H9 (cell line): ENCODE results near the gene ZNFX1. TPM values are rescaled to one million over a fixed set of nuclear protein-coding genes. Genes with fewer than 3 reads are reported as not detected.

Experiments used
- DNase-seq: peaks from one replicate; pipeline ENCODE4 v3.0.0-alpha.2; 2017
- H2AFZ ChIP-seq: one replicate; pipeline ENCODE4 v1.6.1; 2013; ENCODE audit warnings: mild to moderate bottlenecking, low read length, control low read depth, moderate library complexity
- H2AK5ac ChIP-seq: 2 replicates; pipeline ENCODE4 v1.6.1; 2013; ENCODE audit warnings: low read length, control low read depth, mixed read lengths; ENCODE audit not compliant: insufficient read length
- H2BK120ac ChIP-seq: one replicate; pipeline ENCODE4 v1.6.1; 2013; ENCODE audit warnings: low read depth, mild to moderate bottlenecking, low read length, control low read depth, inconsistent platforms; ENCODE audit not compliant: poor library complexity, severe bottlenecking
- H2BK12ac ChIP-seq: 2 replicates; pipeline ENCODE4 v1.6.1; 2013; ENCODE audit warnings: low read length, control low read depth, mixed read lengths, low read depth; ENCODE audit not compliant: insufficient read length
- H2BK15ac ChIP-seq: 2 replicates; pipeline ENCODE4 v1.6.1; 2013; ENCODE audit warnings: low read depth, low read length, control low read depth
- H2BK20ac ChIP-seq: one replicate; pipeline ENCODE4 v1.6.1; 2013; ENCODE audit warnings: low read depth, mild to moderate bottlenecking, low read length, control low read depth, inconsistent platforms; ENCODE audit not compliant: poor library complexity, severe bottlenecking
- H2BK5ac ChIP-seq: 2 replicates; pipeline ENCODE4 v1.6.1; 2013; ENCODE audit warnings: low read length, control low read depth, mixed read lengths; ENCODE audit not compliant: insufficient read length
- H3K14ac ChIP-seq: 2 replicates; pipeline ENCODE4 v1.6.1; 2013; ENCODE audit warnings: low read length, control low read depth; ENCODE audit not compliant: insufficient read depth
- H3K18ac ChIP-seq: 2 replicates; pipeline ENCODE4 v1.6.1; 2013; ENCODE audit warnings: low read depth, mild to moderate bottlenecking, mixed read lengths, low read length, control low read depth; ENCODE audit not compliant: insufficient read length
- H3K23ac ChIP-seq: 2 replicates; pipeline ENCODE4 v1.6.1; 2013; ENCODE audit warnings: low read length, control low read depth, mixed read lengths, low read depth; ENCODE audit not compliant: insufficient read length
- H3K23me2 ChIP-seq: 2 replicates; pipeline ENCODE4 v1.6.1; 2013; ENCODE audit warnings: low read depth, mild to moderate bottlenecking, mixed read lengths, low read length, control low read depth; ENCODE audit not compliant: insufficient read length, poor library complexity, severe bottlenecking
- H3K27ac ChIP-seq: 2 replicates; pipeline ENCODE4 v1.5.1; 2013; ENCODE audit warnings: low read length, control low read depth, mixed read lengths, low read depth; ENCODE audit not compliant: insufficient read length
- H3K27me3 ChIP-seq: 2 replicates; pipeline ENCODE4 v1.6.1; 2013; ENCODE audit warnings: low read length, control low read depth, inconsistent platforms; ENCODE audit not compliant: insufficient read depth
- H3K4ac ChIP-seq: 2 replicates; pipeline ENCODE4 v1.6.1; 2013; ENCODE audit warnings: low read depth, mild to moderate bottlenecking, control low read depth, inconsistent platforms, low read length, moderate library complexity
- H3K4me1 ChIP-seq: 2 replicates; pipeline ENCODE4 v1.6.1; 2013; ENCODE audit warnings: low read length, control low read depth, inconsistent platforms; ENCODE audit not compliant: insufficient read depth
- H3K4me2 ChIP-seq: 2 replicates; pipeline ENCODE4 v1.6.1; 2013; ENCODE audit warnings: low read length, control low read depth, mixed read lengths; ENCODE audit not compliant: insufficient read length, insufficient read depth
- H3K56ac ChIP-seq: 2 replicates; pipeline ENCODE4 v1.6.1; 2013; ENCODE audit warnings: low read depth, mild to moderate bottlenecking, mixed read lengths, low read length, control low read depth; ENCODE audit not compliant: insufficient read length
- H3K79me1 ChIP-seq: 2 replicates; pipeline ENCODE4 v1.6.1; 2013; ENCODE audit warnings: low read depth, mild to moderate bottlenecking, moderate library complexity, low read length, control low read depth, inconsistent platforms; ENCODE audit not compliant: insufficient read depth, poor library complexity, severe bottlenecking
- H3K79me2 ChIP-seq: 2 replicates; pipeline ENCODE4 v1.6.1; 2013; ENCODE audit warnings: low read length, control low read depth, inconsistent platforms; ENCODE audit not compliant: insufficient read depth
- H3K9ac ChIP-seq: 2 replicates; pipeline ENCODE4 v1.6.1; 2013; ENCODE audit warnings: low read length, control low read depth, mixed read lengths; ENCODE audit not compliant: insufficient read length; ENCODE audit errors: extremely low read depth
- H3K9me3 ChIP-seq: one replicate; pipeline ENCODE4 v1.6.1; 2013; ENCODE audit warnings: low read depth, low read length, inconsistent platforms; ENCODE audit not compliant: control insufficient read depth
- H3T11ph ChIP-seq: one replicate; pipeline ENCODE4 v1.6.1; 2013; ENCODE audit warnings: mild to moderate bottlenecking, low read length, control low read depth, inconsistent platforms
- H4K20me1 ChIP-seq: one replicate; pipeline ENCODE4 v1.6.1; 2013; ENCODE audit not compliant: control insufficient read depth, insufficient read length, insufficient read depth
- H4K5ac ChIP-seq: 2 replicates; pipeline ENCODE4 v1.6.1; 2013; ENCODE audit warnings: low read depth, mild to moderate bottlenecking, mixed read lengths, low read length, control low read depth; ENCODE audit not compliant: insufficient read length
- H4K8ac ChIP-seq: replicated peaks from 2 replicates; pipeline ENCODE4 v1.6.1; 2013; ENCODE audit warnings: low read length, control low read depth, mixed read lengths, low read depth; ENCODE audit not compliant: insufficient read length
- H4K91ac ChIP-seq: 2 replicates; pipeline ENCODE4 v1.6.1; 2013; ENCODE audit warnings: low read depth, mild to moderate bottlenecking, moderate library complexity, mixed read lengths, low read length, control low read depth; ENCODE audit not compliant: insufficient read length
- H3K27ac Mint-ChIP-seq, 3 experiments: 2 replicates in 2 of 3; 3 replicates in 1 of 3; pipeline ENCODE4 v1.8.0; 2020 to 2021; ENCODE audit warnings: mixed read lengths in 3 of 3, mild to moderate bottlenecking in 1 of 3, moderate library complexity in 1 of 3
- H3K27me3 Mint-ChIP-seq: 2 replicates; pipeline ENCODE4 v1.8.0; 2021; ENCODE audit warnings: low read depth, mild to moderate bottlenecking, moderate library complexity, mixed read lengths
- H3K36me3 Mint-ChIP-seq, 3 experiments: 2 replicates in 2 of 3; 3 replicates in 1 of 3; pipeline ENCODE4 v1.8.0; 2020 to 2021; ENCODE audit warnings: low read depth in 3 of 3, mixed read lengths in 3 of 3; ENCODE audit not compliant: insufficient read depth in 1 of 3
- H3K4me1 Mint-ChIP-seq, 2 experiments: 2 replicates each; pipeline ENCODE4 v1.8.0; 2020; ENCODE audit warnings: mixed read lengths in 2 of 2
- H3K4me3 Mint-ChIP-seq, 2 experiments: 2 replicates in 1 of 2; 3 replicates in 1 of 2; pipeline ENCODE4 v1.8.0; 2020 to 2021; ENCODE audit warnings: mild to moderate bottlenecking in 2 of 2, mixed read lengths in 2 of 2, moderate library complexity in 1 of 2
- H3K9me3 Mint-ChIP-seq, 2 experiments: 2 replicates in 1 of 2; 3 replicates in 1 of 2; pipeline ENCODE4 v1.8.0; 2020; ENCODE audit warnings: mild to moderate bottlenecking in 2 of 2, mixed read lengths in 2 of 2, moderate library complexity in 1 of 2
- total RNA-seq: library from RNA; stranded (reverse); gene quantifications from 2 replicates; pipeline ENCODE4 v1.2.1, GENCODE V29; 2021
- TF ChIP-seq, protein P1 (sequence below): fragments of 200-600 bp; sonication (generic); conservative IDR thresholded peaks from 3 replicates; pipeline ENCODE4 v1.8.0; 2021; ENCODE audit warnings: antibody characterized with exemption, mild to moderate bottlenecking

The ZNFX1 gene
- total RNA-seq, 1 experiment from 2014 or later = 13.3 TPM

DNA sequence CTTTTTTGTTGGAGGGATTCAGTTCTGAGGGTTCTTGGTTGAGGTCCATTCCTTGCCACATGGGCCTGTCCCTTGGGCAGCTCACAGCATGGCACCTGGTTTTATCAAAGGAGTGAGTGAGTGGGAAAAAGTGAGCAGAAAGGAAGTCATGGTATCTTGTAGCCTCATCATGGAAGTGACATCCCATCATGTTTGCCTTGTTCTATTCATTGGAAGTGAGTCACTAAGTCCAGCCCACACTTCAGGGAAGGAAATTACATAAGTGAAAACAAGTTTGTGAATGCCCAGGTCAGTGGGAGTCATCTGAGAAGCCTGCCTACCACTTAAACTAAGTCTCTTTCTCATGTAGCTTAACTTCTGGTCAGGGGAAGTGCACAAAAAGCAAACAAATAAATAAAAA lies 32.8 kb upstream of the ZNFX1 start:
- H2BK120ac ChIP-seq = no peak overlapping the region
- H2AFZ ChIP-seq = no peak overlapping the region
- no peak overlapping the region for H3K4me3 Mint-ChIP-seq
- H4K8ac ChIP-seq = no peak overlapping the region
- no peak overlapping the region for H3K18ac ChIP-seq
- no peak overlapping the region for H3K4me2 ChIP-seq
- peaks cover 0 to 2% (median 0%) of the 10 kb centered on the region in 3 experiments; a peak in 1 of 7 replicates for H3K36me3 Mint-ChIP-seq
- H3K27me3 Mint-ChIP-seq = peaks cover 43% of the 10 kb centered on the region
- H3K79me2 ChIP-seq = no peaks in the 10 kb centered on the region
- H2BK20ac ChIP-seq = no peak overlapping the region
- no peak overlapping the region for H3K27ac Mint-ChIP-seq
- no peak overlapping the region for H2BK5ac ChIP-seq
- H4K20me1 ChIP-seq = no peaks in the 10 kb centered on the region
- H2BK12ac ChIP-seq = no peak overlapping the region
- no peak overlapping the region for H3K27ac ChIP-seq
- H3K9me3 ChIP-seq = peaks cover 9% of the 10 kb centered on the region
- H3K27me3 ChIP-seq = no peaks in the 10 kb centered on the region; the same call in 1 of the 2 replicates
- no peaks in the 10 kb centered on the region; the same call in 1 of the 2 replicates for H3K4me1 ChIP-seq
- TF ChIP-seq, protein P1, sequence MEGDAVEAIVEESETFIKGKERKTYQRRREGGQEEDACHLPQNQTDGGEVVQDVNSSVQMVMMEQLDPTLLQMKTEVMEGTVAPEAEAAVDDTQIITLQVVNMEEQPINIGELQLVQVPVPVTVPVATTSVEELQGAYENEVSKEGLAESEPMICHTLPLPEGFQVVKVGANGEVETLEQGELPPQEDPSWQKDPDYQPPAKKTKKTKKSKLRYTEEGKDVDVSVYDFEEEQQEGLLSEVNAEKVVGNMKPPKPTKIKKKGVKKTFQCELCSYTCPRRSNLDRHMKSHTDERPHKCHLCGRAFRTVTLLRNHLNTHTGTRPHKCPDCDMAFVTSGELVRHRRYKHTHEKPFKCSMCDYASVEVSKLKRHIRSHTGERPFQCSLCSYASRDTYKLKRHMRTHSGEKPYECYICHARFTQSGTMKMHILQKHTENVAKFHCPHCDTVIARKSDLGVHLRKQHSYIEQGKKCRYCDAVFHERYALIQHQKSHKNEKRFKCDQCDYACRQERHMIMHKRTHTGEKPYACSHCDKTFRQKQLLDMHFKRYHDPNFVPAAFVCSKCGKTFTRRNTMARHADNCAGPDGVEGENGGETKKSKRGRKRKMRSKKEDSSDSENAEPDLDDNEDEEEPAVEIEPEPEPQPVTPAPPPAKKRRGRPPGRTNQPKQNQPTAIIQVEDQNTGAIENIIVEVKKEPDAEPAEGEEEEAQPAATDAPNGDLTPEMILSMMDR = no peak
- peaks cover 4 to 9% of the 10 kb centered on the region in 2 experiments; a peak in 2 of 5 replicates for H3K9me3 Mint-ChIP-seq
- no peak overlapping the region for H3K14ac ChIP-seq
- H4K91ac ChIP-seq = no peak overlapping the region
- H3K56ac ChIP-seq = no peak overlapping the region
- no peaks in the 10 kb centered on the region for H3K23me2 ChIP-seq
- no peak overlapping the region for H3K9ac ChIP-seq
- H2BK15ac ChIP-seq = no peak overlapping the region
- no peaks in the 10 kb centered on the region for H3K79me1 ChIP-seq
- DNase-seq = no peak
- no peak overlapping the region for H3K23ac ChIP-seq
- H3T11ph ChIP-seq = no peak overlapping the region
- H2AK5ac ChIP-seq = no peak overlapping the region
- no peak overlapping the region for H3K4ac ChIP-seq
- H3K4me1 Mint-ChIP-seq = peaks cover 8 to 12% of the 10 kb centered on the region in 2 experiments
- no peak overlapping the region for H4K5ac ChIP-seq
